Measurements from ENCODE around the gene MAP3K15.

DNA sequence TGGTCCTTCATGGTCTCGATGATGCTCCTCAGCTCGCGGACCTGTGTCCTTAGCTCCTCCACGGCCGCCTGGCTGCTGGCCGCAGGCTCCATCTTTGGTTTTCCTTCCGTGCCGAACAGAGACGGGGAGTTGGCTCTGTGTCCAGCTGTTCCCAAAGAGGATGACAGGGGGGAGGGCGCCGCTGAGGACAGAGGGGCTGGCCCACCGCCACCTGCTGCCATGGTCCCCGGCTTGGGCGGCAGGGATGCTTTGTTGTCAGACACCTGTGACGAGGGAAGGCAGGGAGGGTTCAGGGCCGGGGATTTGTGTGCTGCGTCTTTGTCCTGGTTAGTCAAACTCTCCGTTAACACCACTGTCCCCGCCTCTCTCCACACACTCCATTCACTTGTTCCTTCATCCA, 26.6 kb upstream of the MAP3K15 start:
- TF ChIP-seq, protein P1, sequence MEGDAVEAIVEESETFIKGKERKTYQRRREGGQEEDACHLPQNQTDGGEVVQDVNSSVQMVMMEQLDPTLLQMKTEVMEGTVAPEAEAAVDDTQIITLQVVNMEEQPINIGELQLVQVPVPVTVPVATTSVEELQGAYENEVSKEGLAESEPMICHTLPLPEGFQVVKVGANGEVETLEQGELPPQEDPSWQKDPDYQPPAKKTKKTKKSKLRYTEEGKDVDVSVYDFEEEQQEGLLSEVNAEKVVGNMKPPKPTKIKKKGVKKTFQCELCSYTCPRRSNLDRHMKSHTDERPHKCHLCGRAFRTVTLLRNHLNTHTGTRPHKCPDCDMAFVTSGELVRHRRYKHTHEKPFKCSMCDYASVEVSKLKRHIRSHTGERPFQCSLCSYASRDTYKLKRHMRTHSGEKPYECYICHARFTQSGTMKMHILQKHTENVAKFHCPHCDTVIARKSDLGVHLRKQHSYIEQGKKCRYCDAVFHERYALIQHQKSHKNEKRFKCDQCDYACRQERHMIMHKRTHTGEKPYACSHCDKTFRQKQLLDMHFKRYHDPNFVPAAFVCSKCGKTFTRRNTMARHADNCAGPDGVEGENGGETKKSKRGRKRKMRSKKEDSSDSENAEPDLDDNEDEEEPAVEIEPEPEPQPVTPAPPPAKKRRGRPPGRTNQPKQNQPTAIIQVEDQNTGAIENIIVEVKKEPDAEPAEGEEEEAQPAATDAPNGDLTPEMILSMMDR (IDR thresholded peaks at IDR 0.05), result no peak
- TF ChIP-seq POLR2A (IDR thresholded peaks at IDR 0.05), result no peak
